Heart right ventricle (tissue), 16 donors: ENCODE measurements around the gene POU2F3. TPM values are rescaled to one million over a fixed set of nuclear protein-coding genes. Genes with fewer than 3 reads are reported as not detected.

Source experiments
- ATAC-seq, 8 donors: fragments of 200-7000 bp; cut with Tn5 transposase; one replicate each; pipeline ENCODE4 v1.9.1; 2020; ENCODE audit warnings: mild to moderate bottlenecking in 8 of 8, moderate library complexity in 8 of 8, moderate number of reproducible peaks in 1 of 8
- DNase-seq, 2 donors: peaks; one replicate each; pipeline ENCODE4 v3.0.0-alpha.2; 2020
- H3K27ac ChIP-seq, 10 donors: fragments of 200-600 bp; sonication (generic) in 2 of 10; one replicate each; pipeline versions ENCODE4 v1.5.0 to v1.8.0; 2020 to 2022; ENCODE audit warnings: mild to moderate bottlenecking in 3 of 10
- H3K27me3 ChIP-seq, 7 donors: fragments of 200-600 bp; one replicate each; pipeline ENCODE4 v1.8.0; 2021 to 2022; ENCODE audit warnings: mild to moderate bottlenecking in 2 of 7
- H3K36me3 ChIP-seq, 9 donors: fragments of 200-600 bp; sonication (generic) in 1 of 9; one replicate each; pipeline versions ENCODE4 v1.5.0 to v1.8.0; 2020 to 2022; ENCODE audit warnings: mild to moderate bottlenecking in 2 of 9
- H3K4me1 ChIP-seq, 9 donors: fragments of 200-600 bp; sonication (generic) in 1 of 9; one replicate each; pipeline versions ENCODE4 v1.5.0 to v1.8.0; 2020 to 2022; ENCODE audit warnings: mild to moderate bottlenecking in 4 of 9
- H3K4me3 ChIP-seq, 10 donors: fragments of 200-600 bp; sonication (generic) in 2 of 10; one replicate each; pipeline versions ENCODE4 v1.5.0 to v1.8.0; 2020 to 2022; ENCODE audit warnings: mild to moderate bottlenecking in 7 of 10, moderate library complexity in 2 of 10
- H3K9me3 ChIP-seq, 11 donors: fragments of 200-600 bp in 10 of 11; sonication (generic) in 2 of 11; one replicate each; pipeline versions ENCODE4 v1.5.0 to v1.8.0; 2013 to 2022; ENCODE audit warnings: mild to moderate bottlenecking in 2 of 11, control low read depth in 1 of 11, moderate library complexity in 1 of 11
- intact Hi-C, 10 donors: fragments of 100-400 bp; cut with DNase I; formaldehyde crosslinking; loops; one replicate each; pipeline versions ENCODE4 v1.11.1 to v1.14.2; 2022
- polyA plus RNA-seq, 2 donors: library from polyadenylated mRNA; stranded (reverse); fragments of 200-250 nt; gene quantifications; one replicate each; pipeline ENCODE4 v1.2.3, GENCODE V29; 2013
- total RNA-seq, 10 donors: library from RNA; stranded (reverse); fragmentation: NEBNext Ultra II Directional in 3 of 10; extraction: Animal tissue kit (Norgen Biotek cat#: 25700) in 3 of 10; gene quantifications; one replicate each; pipeline versions ENCODE4 v1.2.1 to v1.2.4, GENCODE V29; 2021 to 2023
- TF ChIP-seq, protein P1 (sequence below), 9 donors: fragments of 200-600 bp; sonication (generic) in 2 of 9; IDR thresholded peaks; one replicate each; pipeline versions ENCODE4 v1.5.0 to v1.8.0; 2021 to 2022; ENCODE audit warnings: antibody characterized with exemption in 9 of 9, mild to moderate bottlenecking in 5 of 9, moderate library complexity in 1 of 9
- donor health status: Arrhythmogenic right ventricular cardiomyopathy.
- donor health status: ischemic (EF 13 %, LVEDD 7.1; RV severe dilation, severe dysfunction).
- donor health status: healthy with polysubstance abuse.
- donor health status: DM: no; HTN: yes; CAD: no.
- donor health status: DM: no; HTN: no; CAD: no.
- donor health status: ischemic (EF 25% LVEDD 6.9; RV normal size, moderate dysfunction).
- donor health status: ischemic (EF 25% LVEDD 5.7; RV mildly dilated, moderate dysfunction).
- donor health status: healthy.
- donor health status: DM: yes; HTN: yes; CAD: no.
- donor health status: Ischemic cardiomyopathy.
- donor health status: ischemic (EF 35%, LVEDD 5.7; RV mildly dilated, moderate dysfunction).
- donor health status: nonischemic (EF 11% LVEDD 7.7; RV severe dilation, severe dysfunction).
- donor health status: DM: yes; HTN: yes; CAD: no.
- donor health status: PGD.
- donor health status: ischemic (EF 29% LVEDD 5.4; RV normal size, mild dysfunction).
- donor health status: nonischemic (EF 23%, LVEDD 6.1; RV moderate dilation, normal function).

Gene POU2F3
- total and polyA plus RNA-seq, 12 donors, result 0.03 to 0.15 TPM; not detected in 10

DNA sequence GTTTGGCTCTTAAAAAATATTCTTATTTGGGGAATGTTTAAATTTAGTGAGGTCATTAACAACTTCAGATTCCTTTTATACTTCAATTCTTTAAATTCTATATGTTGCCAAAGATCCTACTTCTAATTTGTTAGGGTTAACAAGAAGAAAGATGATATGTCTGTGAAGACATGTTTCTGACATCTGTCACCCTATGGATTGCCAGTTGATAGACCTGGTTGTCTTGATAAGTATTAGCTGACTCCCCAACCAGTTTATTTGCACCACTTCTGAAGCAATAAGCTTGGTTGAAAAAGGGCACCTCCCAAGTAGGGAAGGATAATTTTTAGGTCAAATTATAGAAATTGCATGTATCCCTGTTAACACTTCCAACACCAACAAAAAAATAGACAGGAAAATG is 125.6 kb downstream of the POU2F3 start:
- Histone ChIP-seq H3K9me3 (no peaks in the 10 kb centered on the region), H3K36me3 (no peaks in the 10 kb centered on the region), H3K4me1 (peaks cover 0 to 80% (median 38%) of the 10 kb centered on the region in 9 donors), H3K27ac (no peak overlapping the region), H3K4me3 (no peak overlapping the region), H3K27me3 (peaks cover 0 to 43% (median 0%) of the 10 kb centered on the region in 7 donors)
- intact Hi-C loops, result no loop called here
- DNase-seq (no peak), ATAC-seq (no peak)
- TF ChIP-seq, protein P1, sequence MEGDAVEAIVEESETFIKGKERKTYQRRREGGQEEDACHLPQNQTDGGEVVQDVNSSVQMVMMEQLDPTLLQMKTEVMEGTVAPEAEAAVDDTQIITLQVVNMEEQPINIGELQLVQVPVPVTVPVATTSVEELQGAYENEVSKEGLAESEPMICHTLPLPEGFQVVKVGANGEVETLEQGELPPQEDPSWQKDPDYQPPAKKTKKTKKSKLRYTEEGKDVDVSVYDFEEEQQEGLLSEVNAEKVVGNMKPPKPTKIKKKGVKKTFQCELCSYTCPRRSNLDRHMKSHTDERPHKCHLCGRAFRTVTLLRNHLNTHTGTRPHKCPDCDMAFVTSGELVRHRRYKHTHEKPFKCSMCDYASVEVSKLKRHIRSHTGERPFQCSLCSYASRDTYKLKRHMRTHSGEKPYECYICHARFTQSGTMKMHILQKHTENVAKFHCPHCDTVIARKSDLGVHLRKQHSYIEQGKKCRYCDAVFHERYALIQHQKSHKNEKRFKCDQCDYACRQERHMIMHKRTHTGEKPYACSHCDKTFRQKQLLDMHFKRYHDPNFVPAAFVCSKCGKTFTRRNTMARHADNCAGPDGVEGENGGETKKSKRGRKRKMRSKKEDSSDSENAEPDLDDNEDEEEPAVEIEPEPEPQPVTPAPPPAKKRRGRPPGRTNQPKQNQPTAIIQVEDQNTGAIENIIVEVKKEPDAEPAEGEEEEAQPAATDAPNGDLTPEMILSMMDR (IDR thresholded peaks at IDR 0.05), result no peak

Other genes starting within 250 kb of the POU2F3 start
- gene TRIM29, start 102.0 kb upstream of the POU2F3 start, total RNA-seq, result under 1 TPM in 2 of 10 donors, not detected in 8; 0.30 to 0.64 TPM
- gene TRIM29, start 102.0 kb upstream of the POU2F3 start, polyA plus RNA-seq, result under 1 TPM in 1 of 2 donors, not detected in 1; 0.17 TPM
- 10 to 100 TPM in 7 of 10 donors, 1 to 10 TPM in 3; 8.4 to 41.6 (median 13.8) TPM for gene OAF, start 29.1 kb upstream of the POU2F3 start, total RNA-seq
- 10 to 100 TPM; 20.2 to 40.5 TPM for gene OAF, start 29.1 kb upstream of the POU2F3 start, polyA plus RNA-seq
- 10 to 100 TPM in 5 of 10 donors, 1 to 10 TPM in 5; 7.4 to 14.5 (median 10.7) TPM for gene TLCD5, start 85.2 kb downstream of the POU2F3 start, total RNA-seq
- gene TLCD5, start 85.2 kb downstream of the POU2F3 start, polyA plus RNA-seq, result 10 to 100 TPM in 1 of 2 donors, 1 to 10 TPM in 1; 4.1 to 12.4 TPM
- gene ARHGEF12, start 96.3 kb downstream of the POU2F3 start, total RNA-seq, result 100 to 1,000 TPM in 7 of 10 donors, 10 to 100 TPM in 3; 77.7 to 155 (median 115) TPM
- gene ARHGEF12, start 96.3 kb downstream of the POU2F3 start, polyA plus RNA-seq, result 10 to 100 TPM; 20.0 to 25.0 TPM